Astrocyte (in vitro differentiated cells and primary cell): ENCODE results near the gene CNTNAP2. TPM values are rescaled to one million over a fixed set of nuclear protein-coding genes. Genes with fewer than 3 reads are reported as not detected.

ENCODE experiments used
- DNase-seq: peaks from one replicate; pipeline ENCODE4 v3.0.0-alpha.2; 2010; ENCODE audit warnings: low read depth
- FAIRE-seq: peaks from 2 replicates; lab custom pipeline; 2011; peaks lifted over from hg19 to GRCh38; lab: Jason Lieb, UNC
- H2AFZ ChIP-seq: 2 replicates; pipeline ENCODE4 v1.6.0; 2012; ENCODE audit warnings: low read depth, low read length, inconsistent platforms
- H3K27ac ChIP-seq: 2 replicates; pipeline ENCODE4 v1.5.1; 2011; ENCODE audit warnings: low read depth, low read length, inconsistent platforms
- H3K27me3 ChIP-seq: 2 replicates; pipeline ENCODE4 v1.6.0; 2011; ENCODE audit warnings: low read length, inconsistent platforms; ENCODE audit not compliant: insufficient read depth
- H3K36me3 ChIP-seq: 2 replicates; pipeline ENCODE4 v1.5.1; 2011; ENCODE audit warnings: low read length, inconsistent platforms; ENCODE audit not compliant: insufficient read depth
- H3K4me1 ChIP-seq: 2 replicates; pipeline ENCODE4 v1.5.1; 2011; ENCODE audit warnings: low read length, inconsistent platforms; ENCODE audit not compliant: insufficient read depth
- H3K4me2 ChIP-seq: 2 replicates; pipeline ENCODE4 v1.6.0; 2012; ENCODE audit warnings: low read length, inconsistent platforms
- H3K4me3 ChIP-seq: 2 replicates; pipeline ENCODE4 v1.5.1; 2011; ENCODE audit warnings: low read depth, mild to moderate bottlenecking, low read length, inconsistent platforms; ENCODE audit not compliant: insufficient read depth
- H3K79me2 ChIP-seq: 2 replicates; pipeline ENCODE4 v1.6.0; 2012; ENCODE audit warnings: mild to moderate bottlenecking, low read length, inconsistent platforms; ENCODE audit not compliant: insufficient read depth
- H3K9ac ChIP-seq: 2 replicates; pipeline ENCODE4 v1.6.0; 2012; ENCODE audit warnings: mild to moderate bottlenecking, low read length, inconsistent platforms
- H3K9me3 ChIP-seq: 2 replicates; pipeline ENCODE4 v1.5.1; 2012; ENCODE audit warnings: low read depth, mild to moderate bottlenecking, low read length, inconsistent platforms; ENCODE audit not compliant: insufficient read depth
- H4K20me1 ChIP-seq: 2 replicates; pipeline ENCODE4 v1.6.0; 2012; ENCODE audit warnings: low read length, inconsistent platforms; ENCODE audit not compliant: insufficient read depth
- H3K27ac Mint-ChIP-seq: one replicate; pipeline ENCODE4 v1.8.0; 2021; ENCODE audit warnings: mild to moderate bottlenecking, mixed read lengths; ENCODE audit not compliant: unreplicated experiment
- H3K27me3 Mint-ChIP-seq: one replicate; pipeline ENCODE4 v1.8.0; 2021; ENCODE audit warnings: low read depth, mixed read lengths; ENCODE audit not compliant: unreplicated experiment
- H3K36me3 Mint-ChIP-seq: one replicate; pipeline ENCODE4 v1.8.0; 2021; ENCODE audit warnings: low read depth, mixed read lengths; ENCODE audit not compliant: unreplicated experiment
- H3K4me1 Mint-ChIP-seq: one replicate; pipeline ENCODE4 v1.8.0; 2021; ENCODE audit warnings: low read depth, mixed read lengths; ENCODE audit not compliant: unreplicated experiment
- H3K4me3 Mint-ChIP-seq: one replicate; pipeline ENCODE4 v1.8.0; 2021; ENCODE audit warnings: mild to moderate bottlenecking, moderate library complexity, mixed read lengths; ENCODE audit not compliant: unreplicated experiment
- H3K9me3 Mint-ChIP-seq: one replicate; pipeline ENCODE4 v1.8.0; 2021; ENCODE audit warnings: mild to moderate bottlenecking, mixed read lengths; ENCODE audit not compliant: unreplicated experiment
- EZH2 ChIP-seq: IDR thresholded peaks from 2 replicates; pipeline ENCODE4 v1.6.1; 2012; ENCODE audit warnings: mild to moderate bottlenecking, low read length, inconsistent platforms; ENCODE audit not compliant: insufficient read depth
- total RNA-seq: library from RNA; stranded (reverse); gene quantifications from 2 replicates; pipeline ENCODE4 v1.2.1, GENCODE V29; 2021
- TF ChIP-seq, protein P1 (sequence below): IDR thresholded peaks from 2 replicates; pipeline ENCODE4 v1.5.1; 2011; ENCODE audit warnings: low read depth, mild to moderate bottlenecking, inconsistent platforms, low read length, moderate library complexity; ENCODE audit not compliant: insufficient read depth

Gene CNTNAP2
- total RNA-seq, 1 donor from 2014 or later: 20.0 TPM

GRCh38 chr7:147811923-147812322 lies 1695.3 kb downstream of the CNTNAP2 start:
- H3K27ac Mint-ChIP-seq: no peak overlapping the region
- TF ChIP-seq, protein P1, sequence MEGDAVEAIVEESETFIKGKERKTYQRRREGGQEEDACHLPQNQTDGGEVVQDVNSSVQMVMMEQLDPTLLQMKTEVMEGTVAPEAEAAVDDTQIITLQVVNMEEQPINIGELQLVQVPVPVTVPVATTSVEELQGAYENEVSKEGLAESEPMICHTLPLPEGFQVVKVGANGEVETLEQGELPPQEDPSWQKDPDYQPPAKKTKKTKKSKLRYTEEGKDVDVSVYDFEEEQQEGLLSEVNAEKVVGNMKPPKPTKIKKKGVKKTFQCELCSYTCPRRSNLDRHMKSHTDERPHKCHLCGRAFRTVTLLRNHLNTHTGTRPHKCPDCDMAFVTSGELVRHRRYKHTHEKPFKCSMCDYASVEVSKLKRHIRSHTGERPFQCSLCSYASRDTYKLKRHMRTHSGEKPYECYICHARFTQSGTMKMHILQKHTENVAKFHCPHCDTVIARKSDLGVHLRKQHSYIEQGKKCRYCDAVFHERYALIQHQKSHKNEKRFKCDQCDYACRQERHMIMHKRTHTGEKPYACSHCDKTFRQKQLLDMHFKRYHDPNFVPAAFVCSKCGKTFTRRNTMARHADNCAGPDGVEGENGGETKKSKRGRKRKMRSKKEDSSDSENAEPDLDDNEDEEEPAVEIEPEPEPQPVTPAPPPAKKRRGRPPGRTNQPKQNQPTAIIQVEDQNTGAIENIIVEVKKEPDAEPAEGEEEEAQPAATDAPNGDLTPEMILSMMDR: no peak
- TF ChIP-seq EZH2: no peak
- Histone ChIP-seq H3K9me3 (no peaks in the 10 kb centered on the region), H3K36me3 (no peaks in the 10 kb centered on the region), H4K20me1 (no peaks in the 10 kb centered on the region), H2AFZ (no peak overlapping the region), H3K79me2 (no peaks in the 10 kb centered on the region), H3K9ac (no peak overlapping the region), H3K27ac (no peak overlapping the region), H3K4me2 (no peak overlapping the region), H3K27me3 (no peaks in the 10 kb centered on the region), H3K4me1 (no peaks in the 10 kb centered on the region), H3K4me3 (no peak overlapping the region)
- DNase-seq (no peak), FAIRE-seq (no peak)
- H3K27me3 Mint-ChIP-seq: no peaks in the 10 kb centered on the region
- no peaks in the 10 kb centered on the region for H3K36me3 Mint-ChIP-seq
- H3K4me3 Mint-ChIP-seq: no peak overlapping the region
- H3K4me1 Mint-ChIP-seq: no peaks in the 10 kb centered on the region
- no peaks in the 10 kb centered on the region for H3K9me3 Mint-ChIP-seq

- Mint-ChIP-seq H3K9me3 (no peaks in the 10 kb centered on the region), H3K4me3 (no peak overlapping the region), H3K27ac (no peak overlapping the region), H3K36me3 (no peaks in the 10 kb centered on the region), H3K27me3 (no peaks in the 10 kb centered on the region), H3K4me1 (no peaks in the 10 kb centered on the region)
- no peak overlapping the region for H3K27ac ChIP-seq
- TF ChIP-seq, protein P1: no peak
- TF ChIP-seq EZH2: no peak
- H3K79me2 ChIP-seq: no peaks in the 10 kb centered on the region
- H3K36me3 ChIP-seq: no peaks in the 10 kb centered on the region
- H4K20me1 ChIP-seq: no peaks in the 10 kb centered on the region
- no peaks in the 10 kb centered on the region for H3K27me3 ChIP-seq
- no peaks in the 10 kb centered on the region for H3K9me3 ChIP-seq
- FAIRE-seq: no peak
- no peak overlapping the region for H3K4me2 ChIP-seq
- no peak for DNase-seq
- no peak overlapping the region for H3K9ac ChIP-seq
- H3K4me1 ChIP-seq: no peaks in the 10 kb centered on the region
- no peak overlapping the region for H3K4me3 ChIP-seq
- H2AFZ ChIP-seq: no peak overlapping the region
These were observed 1696.7 kb downstream of the CNTNAP2 start for GRCh38 chr7:147813316-147813715.

GRCh38 chr7:147818317-147818716 lies 1701.7 kb downstream of the CNTNAP2 start:
- no peak overlapping the region for H3K4me3 Mint-ChIP-seq

More at GRCh38 chr7:147818317-147818716, 1701.7 kb downstream of the CNTNAP2 start:
- Histone ChIP-seq H3K9me3 (no peaks in the 10 kb centered on the region), H3K4me2 (no peak overlapping the region), H3K79me2 (no peaks in the 10 kb centered on the region), H3K27me3 (no peaks in the 10 kb centered on the region), H2AFZ (no peak overlapping the region), H3K27ac (no peak overlapping the region), H3K9ac (no peak overlapping the region), H3K4me1 (no peaks in the 10 kb centered on the region), H3K36me3 (no peaks in the 10 kb centered on the region), H4K20me1 (no peaks in the 10 kb centered on the region), H3K4me3 (no peak overlapping the region)
- Mint-ChIP-seq H3K36me3 (no peaks in the 10 kb centered on the region), H3K27ac (no peak overlapping the region), H3K27me3 (no peaks in the 10 kb centered on the region), H3K4me1 (no peaks in the 10 kb centered on the region), H3K9me3 (no peaks in the 10 kb centered on the region)
- DNase-seq (no peak), FAIRE-seq (no peak)
- TF ChIP-seq, protein P1: no peak
- TF ChIP-seq EZH2: no peak
